CD4-positive, alpha-beta T cell treated with Interleukin-1 beta for 1 hour (primary cell): ENCODE data around the gene SCNN1A.

Source experiments
- DNase-seq, 2 donors: peaks; one replicate each; pipeline ENCODE4 v3.0.0-alpha.2; 2020 to 2022

SCNN1A gene

DNA sequence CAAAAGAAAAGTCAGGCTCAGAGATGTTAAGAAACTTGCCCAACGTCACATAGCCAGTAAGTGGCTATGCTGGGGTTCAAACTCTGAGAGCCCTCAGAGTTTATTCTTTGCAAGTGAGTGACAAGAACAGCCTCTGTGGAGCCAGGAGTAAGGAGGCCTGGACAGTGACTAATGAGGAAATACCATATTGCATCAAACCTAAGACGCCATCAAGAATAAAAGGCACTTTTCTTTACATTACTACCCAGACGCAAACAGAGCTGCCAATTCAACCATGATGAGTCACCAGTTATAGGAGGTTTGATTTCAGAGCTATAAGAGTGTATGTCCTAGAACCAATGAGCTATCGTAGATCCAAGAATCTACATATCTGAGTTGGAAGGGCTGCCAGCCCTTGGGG, 42.9 kb downstream of the SCNN1A start:
- DNase-seq = peak in 1 of 2 donors; percentile 31

DNA sequence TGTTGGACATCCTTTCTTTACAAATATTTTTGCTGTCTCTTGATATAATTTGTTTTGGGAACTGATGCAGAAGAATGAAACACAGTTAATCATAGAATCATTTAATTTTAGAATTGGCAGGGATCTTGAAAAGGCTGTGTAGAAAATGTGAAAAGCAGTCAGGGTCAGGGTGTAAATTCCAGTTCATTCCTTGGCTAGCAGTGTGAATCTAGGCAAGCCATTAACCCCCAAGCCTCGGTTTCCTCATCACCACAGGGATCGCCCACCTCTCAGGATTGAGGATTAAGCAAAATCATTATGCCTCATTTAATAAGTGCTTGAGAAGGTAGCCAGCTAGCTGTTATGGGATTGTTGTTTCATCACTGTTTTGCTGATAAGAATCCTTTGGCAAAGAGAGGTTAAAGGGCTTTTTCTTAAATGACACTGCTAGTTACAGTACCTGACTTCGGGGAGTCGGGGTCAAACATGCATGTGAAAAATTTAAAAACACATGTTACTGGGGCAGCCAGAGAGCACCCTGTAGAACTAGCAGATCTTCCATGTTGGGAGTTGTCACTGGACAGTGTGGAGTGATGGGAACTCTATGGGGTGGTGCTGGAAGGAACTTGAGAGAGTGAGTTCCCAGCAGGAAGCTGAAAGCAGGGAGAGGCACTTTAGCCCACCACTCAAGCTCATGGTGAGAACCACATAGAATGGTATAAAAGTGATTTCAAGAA, 44.2 kb downstream of the SCNN1A start:
- no peak for DNase-seq

DNA sequence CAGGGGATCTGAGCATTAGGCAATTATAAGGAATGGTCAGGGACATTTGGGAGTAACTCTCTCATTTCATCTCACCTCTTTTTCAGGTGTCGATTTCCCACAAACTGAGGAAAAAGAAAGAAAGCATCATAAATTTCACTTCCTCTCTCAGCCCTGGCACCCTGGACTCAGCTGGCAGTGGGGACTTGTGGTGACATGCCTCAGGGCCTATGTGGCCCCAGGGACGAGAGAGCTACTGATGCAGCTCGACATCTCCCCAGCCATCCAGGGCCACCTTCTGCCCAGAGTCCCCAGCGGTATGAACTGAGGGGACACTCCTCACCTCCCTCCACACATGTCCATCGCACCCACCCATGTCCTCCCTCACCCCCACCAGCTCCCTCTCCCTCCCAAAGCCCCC, 45.2 kb downstream of the SCNN1A start:
- DNase-seq = peak in 1 of 2 donors; percentile 58

DNA sequence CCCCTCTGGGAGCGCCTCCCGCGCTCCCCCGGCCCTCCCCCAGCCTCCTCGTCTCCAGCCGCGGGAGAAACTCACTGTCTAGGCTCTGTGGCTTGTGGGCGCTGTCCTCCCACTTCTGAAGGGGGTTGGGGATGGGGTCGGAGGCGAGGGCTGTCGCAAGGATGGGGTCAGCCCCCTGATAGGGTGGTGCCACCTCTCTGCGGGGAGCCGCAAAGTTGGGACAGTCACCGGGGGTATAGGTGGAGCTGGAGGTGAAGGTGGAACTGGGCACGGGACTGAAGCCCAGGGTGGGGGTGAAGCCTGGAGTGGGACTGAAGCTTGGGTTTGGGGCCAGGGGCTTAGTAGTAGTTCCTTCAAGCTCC, 45.7 kb downstream of the SCNN1A start:
- no peak for DNase-seq

DNA sequence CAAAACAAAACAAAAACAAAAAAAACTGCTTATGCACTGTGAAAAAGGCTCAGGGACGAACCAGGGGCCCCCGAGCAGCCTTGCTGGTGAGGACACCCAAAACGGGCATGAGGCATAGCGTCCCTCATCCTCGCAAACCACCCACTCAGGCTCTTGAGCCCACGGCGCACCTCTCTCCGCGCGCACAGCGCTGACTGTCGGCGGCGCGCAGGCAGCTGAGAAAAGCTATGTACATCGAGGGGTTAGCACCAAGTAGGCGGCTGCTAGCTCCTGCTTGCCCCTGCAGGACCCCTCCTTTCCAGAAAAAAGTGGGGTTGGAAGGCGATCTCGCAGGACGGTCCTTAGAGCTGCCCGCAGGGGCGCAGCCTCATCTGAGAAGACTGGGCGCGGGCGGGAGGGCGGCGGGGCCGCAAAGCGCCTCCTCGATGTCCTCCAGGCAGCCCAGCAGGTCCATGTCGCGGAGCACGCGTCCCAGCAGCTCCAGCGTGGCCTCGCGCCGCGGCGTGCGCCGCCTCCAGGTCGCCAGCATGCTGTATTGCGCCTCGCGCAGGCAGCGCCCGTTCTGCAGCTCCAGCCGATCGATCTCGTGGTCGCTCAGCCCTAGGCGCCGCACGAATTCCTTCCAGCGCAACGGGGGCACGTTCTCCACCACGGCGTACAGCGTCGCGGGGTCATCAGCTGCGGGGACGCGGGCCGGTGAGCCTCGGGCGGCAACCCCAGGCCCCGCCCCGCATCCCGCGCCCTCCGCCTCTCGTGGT, 46.2 kb downstream of the SCNN1A start:
- DNase-seq = no peak

DNA sequence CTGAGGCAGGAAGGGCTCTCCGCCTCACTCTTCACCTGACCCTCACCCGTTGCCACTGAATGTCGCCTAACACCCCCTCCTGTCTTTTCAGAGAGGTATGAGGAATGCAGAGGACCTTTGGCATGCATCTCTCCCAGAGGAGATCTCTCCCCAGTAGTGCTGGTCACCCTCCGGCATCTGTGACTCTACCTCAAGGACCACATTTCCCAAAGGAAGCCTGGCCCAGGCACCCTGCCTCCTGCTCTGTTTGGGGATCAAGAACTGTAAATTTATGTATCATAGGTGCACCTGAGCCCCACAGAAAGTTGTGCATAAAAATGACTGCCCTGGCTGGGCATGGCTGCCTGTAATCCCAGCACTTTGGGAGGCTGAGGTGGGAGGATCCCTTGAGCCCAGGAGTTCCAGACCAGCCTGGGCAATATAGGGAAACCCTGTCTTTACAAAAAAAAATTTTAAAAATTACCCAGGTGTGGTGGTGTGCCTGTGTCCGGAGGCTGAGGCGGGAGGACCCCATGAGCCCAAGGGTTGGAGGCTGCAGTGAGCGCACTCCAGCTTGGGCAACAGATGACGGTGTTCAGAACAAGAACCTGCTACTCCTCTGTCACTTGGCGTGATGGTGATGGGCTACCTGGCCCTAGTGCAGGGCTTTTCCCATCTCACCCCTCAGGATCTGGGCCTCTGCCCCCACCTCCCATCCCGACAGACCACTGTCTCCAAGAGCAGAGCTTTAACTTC, 47.2 kb downstream of the SCNN1A start:
- DNase-seq = no peak

DNA sequence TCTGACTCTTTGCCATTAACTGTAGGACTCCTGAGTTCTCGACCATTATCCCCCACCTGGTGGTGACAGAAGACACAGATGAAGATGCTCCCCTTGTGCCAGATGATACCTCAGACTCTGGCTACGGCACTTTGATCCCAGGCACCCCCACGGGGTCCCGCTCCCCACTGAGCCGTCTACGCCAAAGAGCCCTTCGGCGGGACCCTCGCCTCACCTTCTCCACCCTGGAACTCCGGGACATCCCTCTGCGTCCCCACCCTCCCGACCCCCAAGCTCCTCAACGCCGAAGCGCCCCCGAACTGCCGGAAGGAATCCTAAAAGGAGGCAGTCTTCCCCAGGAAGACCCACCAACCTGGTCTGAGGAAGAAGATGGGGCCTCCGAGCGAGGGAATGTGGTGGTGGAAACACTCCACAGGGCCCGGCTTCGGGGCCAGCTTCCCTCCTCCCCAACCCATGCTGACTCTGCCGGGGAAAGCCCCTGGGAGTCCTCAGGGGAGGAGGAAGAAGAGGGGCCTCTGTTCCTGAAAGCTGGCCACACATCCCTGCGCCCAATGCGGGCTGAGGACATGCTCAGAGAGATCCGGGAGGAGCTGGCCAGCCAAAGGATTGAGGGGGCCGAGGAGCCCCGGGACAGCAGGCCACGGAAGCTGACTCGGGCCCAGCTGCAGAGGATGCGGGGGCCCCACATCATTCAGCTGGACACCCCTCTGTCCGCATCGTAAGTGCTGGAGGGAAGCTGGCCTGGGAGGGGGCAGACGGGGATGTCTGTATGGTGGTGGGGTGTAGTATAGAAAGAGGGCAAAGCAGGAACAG, 47.9 kb downstream of the SCNN1A start:
- no peak for DNase-seq

DNA sequence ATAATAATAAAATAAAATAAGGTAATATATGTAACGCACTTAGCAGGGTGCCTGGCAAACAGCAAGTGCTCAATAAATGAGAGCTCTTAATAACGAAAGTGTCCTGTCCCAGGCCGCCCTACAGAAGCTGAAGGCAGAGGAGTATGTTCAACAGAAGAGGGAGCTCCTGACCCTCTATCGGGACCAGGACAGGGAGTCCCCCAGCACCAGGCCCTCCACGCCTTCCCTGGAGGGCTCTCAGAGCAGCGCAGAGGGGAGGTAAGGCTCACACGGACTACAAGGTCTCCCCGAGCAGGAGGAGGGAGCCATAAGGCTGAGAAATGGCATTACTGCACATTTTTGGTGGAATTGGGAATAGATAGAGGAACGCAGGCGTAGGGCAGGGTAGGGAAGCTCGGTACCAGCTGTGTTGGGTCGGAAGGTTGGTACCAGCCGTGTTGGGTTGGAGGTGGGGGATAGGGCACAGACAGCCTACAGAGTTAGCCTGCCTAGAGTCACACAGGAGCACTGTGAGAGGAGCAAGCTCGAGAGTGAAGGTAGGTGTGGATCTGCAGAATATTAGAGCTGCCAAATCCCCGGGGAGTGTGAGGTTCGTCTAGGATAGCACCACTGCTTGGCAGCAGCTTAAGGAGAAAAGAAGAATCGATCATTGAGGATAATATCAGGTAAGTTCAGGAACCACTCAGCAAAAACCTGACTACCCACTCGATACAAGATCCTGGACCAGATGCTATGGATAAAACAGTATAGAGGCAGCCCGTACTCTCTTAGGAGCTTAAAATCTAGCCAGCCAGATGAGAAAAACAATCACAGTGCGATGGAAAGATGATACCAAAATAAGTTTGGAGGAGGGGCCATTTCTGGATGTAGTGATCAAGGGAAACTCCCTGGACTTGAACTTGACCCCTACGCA, 48.8 kb downstream of the SCNN1A start:
- peak; percentile 30 to 32 for DNase-seq

DNA sequence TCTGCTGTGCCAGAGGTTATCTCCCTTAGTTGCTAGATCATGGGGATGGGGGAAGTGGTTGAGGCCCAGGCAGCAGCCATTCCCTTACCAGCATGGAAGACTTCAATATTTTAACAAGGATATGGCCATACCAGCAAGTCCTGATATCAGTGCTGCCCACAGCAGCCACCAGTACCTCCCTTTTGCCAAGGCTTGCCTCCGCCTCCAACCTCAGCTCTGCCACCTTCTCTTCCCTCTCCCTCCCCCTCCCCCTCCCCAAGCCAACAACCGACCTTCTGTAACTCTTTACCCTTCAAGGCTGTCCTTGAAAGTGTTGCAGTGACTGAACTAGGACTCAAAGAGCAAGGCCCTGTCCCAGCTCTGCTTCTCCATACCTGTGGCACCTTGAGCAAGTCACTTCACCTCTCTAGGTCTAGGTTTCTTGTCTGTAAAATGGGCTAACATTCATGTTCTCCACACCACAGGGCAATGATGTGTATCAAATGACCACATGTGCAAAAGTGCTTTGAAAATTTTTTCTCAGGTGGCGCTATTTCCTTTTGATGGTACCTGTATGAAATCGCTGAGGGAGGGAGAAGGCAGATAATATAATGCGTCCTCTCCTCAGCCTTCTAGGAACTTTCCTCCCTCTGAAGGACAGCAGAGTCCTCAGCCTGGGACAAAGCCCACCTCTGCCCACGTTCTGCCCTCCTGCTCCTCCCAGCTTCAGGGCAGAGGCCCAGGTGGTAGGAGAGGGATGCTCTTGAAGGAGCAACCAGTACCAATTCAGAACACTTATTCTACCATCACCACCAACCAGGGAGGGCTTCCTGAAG, 50.2 kb downstream of the SCNN1A start:
- no peak for DNase-seq

DNA sequence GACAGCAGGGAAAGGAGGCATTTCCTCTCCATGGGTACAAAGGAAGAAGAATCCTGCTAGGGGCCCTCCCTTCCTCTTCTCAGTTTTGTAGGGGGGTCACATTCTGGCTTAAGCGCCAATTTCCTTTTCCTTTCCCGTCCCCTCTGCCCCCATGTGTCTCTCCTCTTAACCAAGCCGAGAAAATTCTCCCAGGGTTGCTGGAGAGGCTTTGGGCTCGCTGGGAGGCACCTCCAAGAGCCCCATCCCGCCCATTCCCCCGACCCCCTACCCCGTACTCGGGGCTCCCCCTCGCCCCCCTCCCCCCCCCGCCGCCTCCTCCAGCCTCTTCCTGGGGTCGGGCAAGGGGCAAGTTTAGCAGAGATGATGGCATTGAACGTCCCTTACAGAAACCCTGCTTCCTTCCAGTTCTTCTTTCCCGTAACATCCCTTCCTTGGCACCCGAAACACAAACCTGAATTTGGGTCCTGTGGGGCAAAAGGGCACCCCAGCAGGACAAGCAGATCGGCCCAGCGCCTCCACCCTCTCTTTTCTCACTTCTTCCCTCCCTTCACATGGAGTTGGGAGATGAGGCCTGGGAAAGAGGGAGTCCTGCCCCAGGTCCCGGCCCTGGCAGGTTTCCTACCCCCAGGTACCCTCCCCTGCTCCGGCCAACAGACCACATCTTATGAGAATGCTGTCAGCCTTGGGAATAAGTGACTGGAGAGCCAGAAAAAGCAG, 51.2 kb downstream of the SCNN1A start:
- no peak for DNase-seq

DNA sequence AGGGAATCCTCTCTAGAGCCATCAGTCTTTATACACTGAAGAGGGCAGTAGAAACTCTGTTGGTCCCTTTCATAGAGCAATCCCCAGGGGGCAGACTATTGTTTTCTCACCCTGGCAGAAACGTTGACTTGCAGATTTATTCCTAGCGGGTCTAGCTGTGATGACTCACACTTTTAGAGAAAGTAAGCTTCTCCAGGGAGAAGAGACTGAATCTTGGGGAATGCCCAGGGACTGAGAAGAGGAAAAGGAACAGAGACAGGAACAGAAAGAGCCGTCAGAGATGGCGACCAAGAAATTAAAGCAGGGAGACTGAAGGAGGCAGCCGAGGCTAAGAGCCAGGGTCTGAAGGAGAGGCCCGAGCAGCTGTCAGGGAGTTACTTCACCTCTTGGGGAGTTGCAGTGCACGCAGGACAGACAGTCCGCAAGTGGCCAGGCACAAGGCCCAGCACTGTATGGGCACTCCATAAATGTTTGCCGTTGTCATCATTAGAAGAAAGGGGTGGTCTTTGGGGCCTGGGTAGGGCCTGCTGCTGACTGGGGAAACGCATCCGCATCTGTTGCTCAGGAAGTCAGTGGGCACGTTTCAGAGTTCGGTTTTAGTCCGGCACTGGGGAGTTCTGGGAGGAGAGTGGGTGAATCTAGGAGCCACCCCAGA, 51.9 kb downstream of the SCNN1A start:
- peak; percentile 57 to 65 for DNase-seq

DNA sequence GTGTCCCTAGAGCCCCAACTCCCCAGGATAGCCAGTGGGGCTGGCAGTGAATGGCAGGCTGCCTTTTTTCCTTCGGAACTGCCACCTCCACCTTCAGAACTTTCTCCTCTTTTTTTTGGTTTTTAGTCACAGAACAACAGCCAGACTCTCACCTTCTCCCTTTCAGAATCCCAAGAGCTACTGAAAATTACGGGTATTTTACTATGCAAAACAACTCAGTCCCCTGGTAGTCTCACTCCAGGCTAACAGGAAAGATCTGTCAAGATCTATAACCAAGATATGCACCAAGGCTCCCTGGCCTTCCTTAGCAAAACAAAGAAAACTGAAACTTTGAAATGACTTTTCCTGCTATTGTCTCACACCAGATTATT, 52.4 kb downstream of the SCNN1A start:
- no peak for DNase-seq

DNA sequence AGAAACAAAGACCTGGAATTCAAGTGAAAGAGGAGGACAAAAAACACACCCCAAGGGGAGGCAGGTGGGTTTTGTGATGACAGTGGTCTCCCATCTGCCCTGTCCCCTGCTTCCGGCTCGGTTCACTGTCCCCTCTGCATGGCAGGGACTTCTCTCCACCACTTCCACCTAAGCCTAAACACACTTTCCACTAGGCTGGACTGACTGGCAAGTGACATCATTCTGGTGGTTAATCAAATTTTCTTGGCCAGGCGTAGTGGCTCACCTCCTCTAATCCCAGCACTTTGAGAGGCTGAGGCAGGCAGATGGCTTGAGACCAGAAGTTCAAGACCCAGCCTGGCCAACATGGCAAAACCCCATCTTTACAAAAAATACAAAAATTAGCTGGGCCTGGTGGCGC, 53.0 kb downstream of the SCNN1A start:
- DNase-seq = no peak

DNA sequence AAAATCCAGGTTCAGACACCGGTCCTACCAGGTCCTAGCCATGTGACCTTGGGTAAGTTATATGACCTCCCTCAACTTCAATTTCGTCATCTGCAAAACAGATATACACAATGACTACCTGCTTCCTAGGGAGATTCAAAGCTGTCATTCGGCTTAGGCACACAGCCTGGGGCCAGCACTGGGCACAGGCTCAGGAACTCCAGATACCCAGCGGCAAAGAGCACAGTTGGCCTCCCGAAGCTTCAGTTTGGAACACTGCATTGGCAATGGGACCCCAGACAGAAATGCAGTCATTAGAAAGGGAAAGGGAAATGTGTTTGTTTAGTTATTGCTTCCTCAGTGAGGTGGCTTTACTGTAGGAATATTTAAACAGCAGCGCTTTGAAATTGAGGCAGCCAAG, 53.5 kb downstream of the SCNN1A start:
- DNase-seq = no peak

DNA sequence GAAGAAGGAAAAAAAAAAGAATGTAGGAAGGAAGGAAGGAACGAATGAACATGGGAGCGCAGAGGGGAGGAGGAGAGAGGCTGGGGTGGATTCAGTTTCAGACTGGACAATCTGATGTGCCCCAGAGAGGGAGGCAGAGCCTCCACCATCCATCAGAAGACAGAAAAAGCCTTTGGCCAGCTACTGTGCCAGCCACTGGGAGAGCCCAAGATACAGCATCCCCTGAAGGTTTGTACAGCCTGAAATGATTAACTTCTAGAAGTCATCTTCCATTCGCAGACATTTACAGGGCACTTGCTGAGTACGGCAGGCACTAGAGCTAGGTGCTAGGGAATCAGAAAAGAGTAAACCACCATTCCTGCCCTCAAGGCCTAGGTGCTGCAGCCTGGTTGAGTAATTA, 55.9 kb downstream of the SCNN1A start:
- DNase-seq = no peak

DNA sequence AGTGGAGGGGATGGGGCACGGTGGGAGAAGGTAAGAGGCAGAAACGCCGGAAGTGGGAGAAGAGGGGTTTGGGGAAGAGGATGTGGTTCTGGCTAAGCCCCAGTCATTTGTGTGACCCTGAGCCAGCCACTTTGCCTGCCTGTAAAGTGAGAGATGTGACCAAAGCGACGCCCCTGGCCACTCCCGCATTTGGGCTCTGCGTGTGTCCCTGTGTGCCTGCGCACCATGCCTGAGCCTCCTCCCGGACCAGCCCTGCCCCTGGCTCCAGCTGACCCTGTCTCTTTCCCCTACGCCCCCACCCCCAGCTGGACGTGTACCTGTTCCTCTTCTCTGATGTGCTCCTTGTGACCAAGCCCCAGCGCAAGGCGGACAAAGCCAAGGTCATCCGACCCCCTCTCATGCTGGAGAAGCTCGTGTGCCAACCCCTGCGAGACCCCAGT, 56.9 kb downstream of the SCNN1A start:
- DNase-seq = no peak

DNA sequence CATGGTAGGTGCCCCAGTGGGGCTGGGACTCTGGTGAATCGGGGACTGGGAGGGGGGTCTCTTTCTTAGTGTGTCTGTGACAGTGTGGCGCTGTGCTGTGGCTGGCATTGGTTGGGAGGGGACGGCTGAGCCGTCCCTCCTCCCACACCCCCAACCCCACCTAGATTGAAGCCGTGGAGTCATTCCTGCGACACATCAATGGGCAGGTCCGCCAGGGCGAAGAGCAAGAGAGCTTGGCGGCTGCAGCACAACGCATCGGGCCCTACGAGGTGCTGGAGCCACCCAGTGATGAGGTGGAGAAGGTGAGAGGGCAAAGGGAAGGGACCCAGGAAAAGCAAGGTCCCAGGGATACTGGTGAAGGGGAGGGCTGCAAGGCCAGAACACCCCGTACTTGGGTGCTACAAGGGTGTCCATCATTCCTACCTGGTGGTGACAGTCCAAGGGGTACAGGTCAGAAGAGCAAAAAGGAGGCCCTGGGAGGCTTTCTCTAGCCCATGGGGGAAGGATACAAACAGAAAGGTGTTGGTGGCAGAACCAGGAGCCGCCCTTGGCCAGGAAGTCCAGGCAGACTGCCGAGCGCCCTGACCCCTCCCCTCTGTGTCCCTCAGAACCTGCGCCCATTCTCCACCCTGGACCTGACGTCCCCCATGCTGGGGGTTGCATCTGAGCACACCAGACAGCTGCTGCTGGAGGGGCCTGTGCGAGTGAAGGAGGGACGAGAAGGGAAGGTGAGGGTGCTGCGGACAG, 57.5 kb downstream of the SCNN1A start:
- DNase-seq = no peak

DNA sequence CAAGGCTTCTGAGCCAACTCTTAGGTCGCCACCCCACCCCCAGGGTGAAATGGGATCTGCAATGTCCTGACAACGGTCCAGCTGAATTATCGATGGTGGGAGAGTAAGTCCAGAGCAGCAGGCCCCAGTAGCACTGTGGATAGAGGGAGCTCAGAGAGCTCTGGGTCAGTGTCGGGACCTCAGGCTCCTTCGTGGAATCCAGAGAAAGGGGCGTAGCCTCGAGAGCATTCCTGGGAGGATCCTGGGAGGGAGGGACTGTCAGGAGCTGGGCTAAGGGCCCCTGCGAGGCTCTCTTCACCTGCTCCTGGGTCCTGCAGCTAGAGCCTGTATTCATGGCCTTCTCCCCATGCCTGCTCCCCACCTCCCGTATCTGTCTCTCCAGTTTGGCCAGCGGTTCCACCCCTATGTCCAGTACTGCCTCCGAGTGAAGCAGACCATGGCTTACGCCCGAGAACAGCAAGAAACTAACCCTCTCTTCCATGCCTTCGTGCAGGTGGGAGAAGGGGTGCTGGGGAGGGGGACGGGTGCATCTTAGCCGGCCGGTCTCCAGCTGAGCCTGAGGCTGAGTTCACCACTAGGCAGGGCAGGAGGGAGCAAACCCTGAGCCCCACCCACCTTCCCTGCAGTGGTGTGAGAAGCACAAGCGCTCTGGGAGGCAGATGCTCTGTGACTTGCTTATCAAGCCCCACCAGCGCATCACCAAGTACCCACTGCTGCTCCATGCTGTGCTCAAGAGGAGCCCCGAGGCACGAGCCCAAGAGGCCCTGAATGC, 58.3 kb downstream of the SCNN1A start:
- no peak for DNase-seq
